ENCODE results near the gene MRPL20. TPM values are rescaled to one million over a fixed set of nuclear protein-coding genes. Genes with fewer than 3 reads are reported as not detected.

Gene MRPL20
- total and polyA plus RNA-seq, 12 donors = 98.9 to 276 (median 158) TPM

GRCh38 chr1:1422465-1423244, 15.6 kb upstream of the MRPL20 start:
- Histone ChIP-seq H3K4me3 (no peak overlapping the region), H3K27me3 (no peaks in the 10 kb centered on the region), H3K9me3 (replicated peaks in 1 of 3) (no peaks in the 10 kb centered on the region), H3K36me3 (replicated peaks in 1 of 2) (no peaks in the 10 kb centered on the region), H3K4me1 (replicated peaks in 1 of 2) (no peaks in the 10 kb centered on the region), H3K27ac (no peak overlapping the region)
- TF ChIP-seq CTCF (IDR thresholded peaks at IDR 0.05) (no peak), POLR2A (IDR thresholded peaks at IDR 0.05) (no peak)
- intact Hi-C loops (cut with DNase I) = no loop called here
- DNase-seq = peak in 1 of 7 donors; percentile 7
- WGBS, 4 donors = 59 to 64% (median 63%) methylated on average over 14 to 29 of the region's 29 CpGs

- 84 to 92% (median 88%) methylated on average over 4 to 7 of the region's 7 CpGs for WGBS, 4 donors
- no peak overlapping the region for H3K27ac ChIP-seq
- no peak for TF ChIP-seq POLR2A (IDR thresholded peaks at IDR 0.05)
- TF ChIP-seq CTCF (IDR thresholded peaks at IDR 0.05) = no peak
- H3K4me1 ChIP-seq (replicated peaks in 1 of 2) = no peaks in the 10 kb centered on the region
- DNase-seq = no peak
- H3K4me3 ChIP-seq = no peak overlapping the region
- H3K27me3 ChIP-seq = no peaks in the 10 kb centered on the region
- no peaks in the 10 kb centered on the region for H3K9me3 ChIP-seq (replicated peaks in 1 of 3)
- H3K36me3 ChIP-seq (replicated peaks in 1 of 2) = no peaks in the 10 kb centered on the region
- intact Hi-C loops (cut with DNase I) = no loop called here
These were observed 14.9 kb upstream of the MRPL20 start for GRCh38 chr1:1421907-1422464.

- no peaks in the 10 kb centered on the region for H3K4me1 ChIP-seq (replicated peaks in 1 of 2)
- WGBS, 4 donors = 62 to 82% (median 77%) methylated on average over 3 to 18 of the region's 18 CpGs
These were observed 14.2 kb upstream of the MRPL20 start, which contains the start of gene ANKRD65 for GRCh38 chr1:1421147-1421906. ANKRD65 (minus strand) TSS chr1:1421276; CDS start chr1:1421005, 271 bp downstream.

More at GRCh38 chr1:1421147-1421906, 14.2 kb upstream of the MRPL20 start, which contains the start of gene ANKRD65:
- peak within 1 kb of the TSS in 1 of 5 donors; percentile 40 for H3K27ac ChIP-seq
- intact Hi-C loops (cut with DNase I) = no loop called here
- peak within 1 kb of the TSS in 1 of 4 donors; percentile 32 for H3K4me3 ChIP-seq
- no peaks in the 10 kb centered on the region for H3K9me3 ChIP-seq (replicated peaks in 1 of 3)
- H3K27me3 ChIP-seq = no peaks in the 10 kb centered on the region
- TF ChIP-seq CTCF (IDR thresholded peaks at IDR 0.05) (no peak), POLR2A (IDR thresholded peaks at IDR 0.05) (no peak)
- no peaks in the 10 kb centered on the region for H3K36me3 ChIP-seq (replicated peaks in 1 of 2)
- DNase-seq = no peak
